Measurements from ENCODE around the gene ARHGAP31. TPM values are rescaled to one million over a fixed set of nuclear protein-coding genes. Genes with fewer than 3 reads are reported as not detected.

Gene ARHGAP31
- total and polyA plus RNA-seq, 12 donors, result 10.6 to 71.1 (median 35.9) TPM

- no peak overlapping the region for H3K4me3 ChIP-seq
- H3K36me3 ChIP-seq, result peaks cover 0 to 10% (median 0%) of the 10 kb centered on the region in 9 donors
- ATAC-seq (no peak), DNase-seq (no peak)
- H3K4me1 ChIP-seq, result peaks cover 0 to 65% (median 22%) of the 10 kb centered on the region in 9 donors
- no peaks in the 10 kb centered on the region for H3K27me3 ChIP-seq
- TF ChIP-seq CTCF (IDR thresholded peaks at IDR 0.05), result no peak
- H3K9me3 ChIP-seq, result peaks cover 0 to 5% (median 0%) of the 10 kb centered on the region in 11 donors
- intact Hi-C loops (cut with DNase I), result no loop called here
- no peak overlapping the region for H3K27ac ChIP-seq
Observed at GRCh38 chr3:119338754-119339153, 44.6 kb downstream of the ARHGAP31 start.

DNA sequence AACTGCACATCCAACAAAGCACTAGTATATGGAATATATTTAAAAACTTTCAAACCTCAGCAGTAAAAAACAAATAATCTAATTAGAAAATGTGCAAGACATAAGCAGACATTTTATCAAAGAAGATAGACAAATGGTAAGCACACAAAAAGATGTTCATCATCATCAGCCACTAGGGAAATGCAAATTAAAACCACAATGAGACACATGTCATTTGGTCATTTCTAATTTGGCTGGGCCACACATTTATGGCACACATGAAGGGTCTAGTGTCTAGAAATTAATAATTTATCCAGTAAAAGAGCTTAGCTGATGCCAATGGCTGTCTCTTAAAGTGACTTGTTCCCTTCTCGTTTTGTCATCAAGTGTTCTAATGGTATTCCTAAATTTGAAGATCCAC is 45.8 kb downstream of the ARHGAP31 start:
- Histone ChIP-seq H3K27ac (no peak overlapping the region), H3K4me1 (peaks cover 0 to 64% (median 13%) of the 10 kb centered on the region in 9 donors), H3K4me3 (no peak overlapping the region), H3K27me3 (no peaks in the 10 kb centered on the region), H3K36me3 (peaks cover 0 to 6% (median 0%) of the 10 kb centered on the region in 9 donors), H3K9me3 (peaks cover 0 to 5% (median 0%) of the 10 kb centered on the region in 11 donors)
- whole genome bisulfite sequencing, 2 donors, result 78 to 86% methylated on average over 1 of the region's 1 CpG
- DNase-seq (no peak), ATAC-seq (no peak)
- no peak for TF ChIP-seq CTCF (IDR thresholded peaks at IDR 0.05)
- intact Hi-C loops (cut with DNase I), result no loop called here

GRCh38 chr3:119340446-119340845 is 46.3 kb downstream of the ARHGAP31 start:
- peaks cover 0 to 66% (median 17%) of the 10 kb centered on the region in 9 donors for H3K4me1 ChIP-seq
- intact Hi-C loops (cut with DNase I), result no loop called here
- WGBS, 2 donors, result 52 to 63% methylated on average over 5 of the region's 5 CpGs
- no peak overlapping the region for H3K27ac ChIP-seq
- H3K27me3 ChIP-seq, result no peaks in the 10 kb centered on the region
- H3K9me3 ChIP-seq, result peaks cover 0 to 5% (median 0%) of the 10 kb centered on the region in 11 donors
- ATAC-seq (peak in 4 of 8 donors; percentile 40 to 64 (median 54)), DNase-seq (peak in 1 of 2 donors; percentile 27)
- no peak for TF ChIP-seq CTCF (IDR thresholded peaks at IDR 0.05)
- H3K36me3 ChIP-seq, result peaks cover 0 to 6% (median 0%) of the 10 kb centered on the region in 9 donors
- H3K4me3 ChIP-seq, result no peak overlapping the region

- Histone ChIP-seq H3K4me1 (peaks cover 0 to 80% (median 32%) of the 10 kb centered on the region in 9 donors), H3K27me3 (no peaks in the 10 kb centered on the region), H3K27ac (no peak overlapping the region), H3K4me3 (no peak overlapping the region), H3K9me3 (peaks cover 0 to 2% (median 0%) of the 10 kb centered on the region in 11 donors), H3K36me3 (peaks cover 0 to 4% (median 0%) of the 10 kb centered on the region in 9 donors)
- ATAC-seq (no peak), DNase-seq (no peak)
- intact Hi-C loops (cut with DNase I), result no loop called here
- 83 to 95% methylated on average over 1 of the region's 1 CpG for WGBS, 2 donors
- TF ChIP-seq CTCF (IDR thresholded peaks at IDR 0.05), result no peak
Observed at GRCh38 chr3:119342176-119342575, 48.0 kb downstream of the ARHGAP31 start.
